SK-N-SH (cell line): ENCODE measurements around the gene NEK7. TPM values are rescaled to one million over a fixed set of nuclear protein-coding genes. Genes with fewer than 3 reads are reported as not detected.
A peak's percentile ranks its signal among the peaks of the same experiment; 100 is the strongest.

Experiments used
- CTCF ChIA-PET: fragments of 300-600, 350-600 bp; formaldehyde crosslinking; extraction: SDS; loops from one replicate; lab custom pipeline; 2021; lab: Yijun Ruan, JAX
- POLR2A ChIA-PET: fragments of 350-600 bp; sonication (Branson Sonifier 250); formaldehyde crosslinking; extraction: SDS; loops from one replicate; lab custom pipeline; 2020; ENCODE audit warnings: antibody characterized with exemption, inconsistent platforms; lab: Yijun Ruan, JAX
- DNase-seq: peaks from one replicate; pipeline ENCODE4 v3.0.0; 2012
- H2AFZ ChIP-seq: fragments of 200-600 bp; sonication (generic); 2 replicates; pipeline ENCODE4 v1.8.1; 2016; ENCODE audit warnings: antibody characterized with exemption, mild to moderate bottlenecking, low read depth
- H3F3A ChIP-seq: fragments of 200-600 bp; sonication (generic); replicated peaks from 2 replicates; pipeline ENCODE3; 2016; ENCODE audit warnings: antibody characterized with exemption, mild to moderate bottlenecking; ENCODE audit not compliant: insufficient read depth
- H3K27ac ChIP-seq, 2 experiments: fragments of 200-500 bp in 1 of 2; fragments of 200-600 bp in 1 of 2; sonication (Bioruptor generic) in 1 of 2; sonication (generic), shearing (Covaris generic) in 1 of 2; 2 replicates each; pipeline versions ENCODE4 v1.5.1 to v1.6.1; 2014 to 2016; ENCODE audit warnings: low read depth in 2 of 2, inconsistent platforms in 1 of 2, low read length in 1 of 2, mild to moderate bottlenecking in 1 of 2, mixed read lengths in 1 of 2
- H3K27me3 ChIP-seq: fragments of 200-600 bp; sonication (generic), shearing (Covaris generic); 2 replicates; pipeline ENCODE4 v1.6.1; 2016; ENCODE audit warnings: mixed run types; ENCODE audit not compliant: insufficient read depth
- H3K36me3 ChIP-seq, 2 experiments: fragments of 200-500 bp in 1 of 2; fragments of 200-600 bp in 1 of 2; sonication (Bioruptor generic) in 1 of 2; sonication (generic) in 1 of 2; replicated peaks in 1 of 2; 2 replicates each; pipeline versions ENCODE3 to v1.5.1; 2014 to 2016; ENCODE audit warnings: low read length in 1 of 2, mild to moderate bottlenecking in 1 of 2; ENCODE audit not compliant: insufficient read depth in 2 of 2, control insufficient read depth in 1 of 2
- H3K4me1 ChIP-seq, 2 experiments: fragments of 200-500 bp in 1 of 2; fragments of 200-600 bp in 1 of 2; sonication (Bioruptor generic) in 1 of 2; sonication (generic), shearing (Covaris generic) in 1 of 2; 2 replicates each; pipeline versions ENCODE4 v1.5.1 to v1.6.1; 2014 to 2016; ENCODE audit warnings: low read depth in 1 of 2, low read length in 1 of 2, mixed run types in 1 of 2; ENCODE audit not compliant: insufficient read depth in 2 of 2, control insufficient read depth in 1 of 2
- H3K4me2 ChIP-seq: fragments of 200-600 bp; sonication (generic), shearing (Covaris generic); 2 replicates; pipeline ENCODE4 v1.6.1; 2017; ENCODE audit warnings: mixed run types
- H3K4me3 ChIP-seq, 2 experiments: fragments of 200-500 bp in 1 of 2; fragments of 200-600 bp in 1 of 2; sonication (Bioruptor generic) in 1 of 2; sonication (generic), shearing (Covaris generic) in 1 of 2; 2 replicates each; pipeline versions ENCODE4 v1.5.1 to v1.8.1; 2014 to 2016; ENCODE audit warnings: low read depth in 2 of 2, inconsistent platforms in 1 of 2, low read length in 1 of 2, mild to moderate bottlenecking in 1 of 2, mixed read lengths in 1 of 2, moderate library complexity in 1 of 2
- H3K79me2 ChIP-seq: fragments of 200-600 bp; sonication (generic); 2 replicates; pipeline ENCODE4 v1.8.1; 2017; ENCODE audit warnings: mild to moderate bottlenecking; ENCODE audit not compliant: insufficient read depth
- H3K9ac ChIP-seq: fragments of 200-600 bp; sonication (generic); 2 replicates; pipeline ENCODE4 v1.6.1; 2017; ENCODE audit warnings: mixed run types
- H3K9me2 ChIP-seq: fragments of 200-600 bp; sonication (generic); 2 replicates; pipeline ENCODE4 v1.6.1; 2017; ENCODE audit warnings: mixed run types
- H3K9me3 ChIP-seq: fragments of 200-600 bp; sonication (generic); 2 replicates; pipeline ENCODE4 v1.6.1; 2017; ENCODE audit warnings: mixed run types, mild to moderate bottlenecking, moderate library complexity
- H4K20me1 ChIP-seq: fragments of 200-600 bp; sonication (generic); 2 replicates; pipeline ENCODE4 v1.6.1; 2017; ENCODE audit warnings: mild to moderate bottlenecking, mixed run types; ENCODE audit not compliant: insufficient read depth
- ELF1 ChIP-seq: IDR thresholded peaks from 2 replicates; pipeline ENCODE4 v1.4.0; 2012
- EP300 ChIP-seq, 2 experiments: IDR thresholded peaks; 2 replicates each; pipeline versions ENCODE4 v1.4.0 to v1.6.1; 2012; ENCODE audit warnings: borderline replicate concordance in 1 of 2, low read depth in 1 of 2, low read length in 1 of 2
- EZH2phosphoT487 ChIP-seq: fragments of 200-600 bp; sonication (generic); IDR thresholded peaks from 2 replicates; pipeline ENCODE4 v1.6.1; 2017; ENCODE audit warnings: low read depth, mixed run types, mild to moderate bottlenecking, antibody characterized with exemption, moderate library complexity, borderline replicate concordance
- FOSL2 ChIP-seq: IDR thresholded peaks from 2 replicates; pipeline ENCODE4 v1.4.0; 2012; ENCODE audit warnings: low read depth, mild to moderate bottlenecking, moderate library complexity, borderline replicate concordance
- FOXJ3 ChIP-seq: sonication (generic); formaldehyde crosslinking; IDR thresholded peaks from 2 replicates; pipeline ENCODE4 v1.5.1; 2020; ENCODE audit warnings: mild to moderate bottlenecking, missing genetic modification reagents
- GATA2 ChIP-seq: sonication (generic); formaldehyde crosslinking; IDR thresholded peaks from 2 replicates; pipeline ENCODE4 v1.5.0; 2020; ENCODE audit warnings: mild to moderate bottlenecking, missing genetic modification reagents
- IRF3 ChIP-seq: fragments of 150-350 bp; IDR thresholded peaks from 2 replicates; pipeline ENCODE4 v1.6.1; 2016; ENCODE audit warnings: mild to moderate bottlenecking, low read depth, low read length
- JUND ChIP-seq: IDR thresholded peaks from 2 replicates; pipeline ENCODE4 v1.4.0; 2012
- MXI1 ChIP-seq: IDR thresholded peaks from 2 replicates; pipeline ENCODE4 v1.6.1; 2012; ENCODE audit warnings: mild to moderate bottlenecking, low read depth, low read length, improper control_type of control experiment
- PBX3 ChIP-seq: IDR thresholded peaks from 2 replicates; pipeline ENCODE4; 2012
- RAD21 ChIP-seq: IDR thresholded peaks from 2 replicates; pipeline ENCODE4 v1.6.1; 2012; ENCODE audit warnings: mild to moderate bottlenecking, low read length
- RFX5 ChIP-seq: IDR thresholded peaks from 2 replicates; pipeline ENCODE4 v1.6.1; 2012; ENCODE audit warnings: mild to moderate bottlenecking, improper control_type of control experiment, low read length
- RXRA ChIP-seq: IDR thresholded peaks from 2 replicates; pipeline ENCODE4 v1.4.0; 2012; ENCODE audit warnings: low read depth, mild to moderate bottlenecking, borderline replicate concordance
- TAF1 ChIP-seq: IDR thresholded peaks from 2 replicates; pipeline ENCODE4 v1.6.1; 2012; ENCODE audit warnings: low read depth, mild to moderate bottlenecking, low read length, moderate library complexity, borderline replicate concordance
- TCF12 ChIP-seq: IDR thresholded peaks from 2 replicates; pipeline ENCODE4 v1.4.0; 2012
- YY1 ChIP-seq: IDR thresholded peaks from 2 replicates; pipeline ENCODE4 v1.4.0; 2012; ENCODE audit warnings: low read depth, mild to moderate bottlenecking
- WGBS: methylation state at CpG from one replicate; pipeline ENCODE4 v1.1.6; 2017; ENCODE audit warnings: low lambda C conversion rate; 5-methylcytosine and 5-hydroxymethylcytosine counted together
- polyA plus RNA-seq, 3 experiments: library from polyadenylated mRNA; depleted of rRNA; stranded (reverse); fragments of >200 nt; gene quantifications; 2 replicates each; pipeline ENCODE4 v1.2.3, GENCODE V29; 2012
- TF ChIP-seq, protein P1 (sequence below): fragments of 200-600 bp; sonication (generic); IDR thresholded peaks from 2 replicates; pipeline ENCODE4 v1.6.1; 2017; ENCODE audit warnings: antibody characterized with exemption, mild to moderate bottlenecking, moderate library complexity
- TF ChIP-seq, protein P2 (sequence below): fragments of 150-350 bp; IDR thresholded peaks from 2 replicates; pipeline ENCODE4 v1.6.1; 2017; ENCODE audit warnings: antibody characterized with exemption, low read length, low read depth, borderline replicate concordance
- TF ChIP-seq, protein P3 (sequence below): IDR thresholded peaks from 2 replicates; pipeline ENCODE4 v1.4.0; 2012; ENCODE audit warnings: low read depth

Gene NEK7
- polyA plus RNA-seq, 1 of the 3 experiments (the other 2 are of a cell fraction), result 85.8 TPM

GRCh38 chr1:198212126-198212525 lies 55.3 kb downstream of the NEK7 start:
- peaks cover 30 to 74% of the 10 kb centered on the region in 2 experiments for H3K36me3 ChIP-seq
- no peaks in the 10 kb centered on the region; a peak in 1 of 4 replicates for H3K4me1 ChIP-seq
- H3K9me3 ChIP-seq, result peaks cover 26% of the 10 kb centered on the region
- ChIA-PET CTCF (no interaction called here), POLR2A (no interaction called here)
- no peaks in the 10 kb centered on the region for H3K27me3 ChIP-seq
- no peak for DNase-seq
- H3K79me2 ChIP-seq, result peaks cover 100% of the 10 kb centered on the region
- H3K4me3 ChIP-seq, result no peak overlapping the region
- H3K27ac ChIP-seq, result no peak overlapping the region
- peaks cover 26% of the 10 kb centered on the region for H4K20me1 ChIP-seq
- TF ChIP-seq RAD21, result no peak
- no peak overlapping the region for H2AFZ ChIP-seq
- peaks cover 55% of the 10 kb centered on the region for H3F3A ChIP-seq
- H3K9ac ChIP-seq, result no peak overlapping the region
- WGBS, result 93% methylated on average over 5 of the region's 8 CpGs
- no peaks in the 10 kb centered on the region for H3K9me2 ChIP-seq
- no peak overlapping the region for H3K4me2 ChIP-seq

DNA sequence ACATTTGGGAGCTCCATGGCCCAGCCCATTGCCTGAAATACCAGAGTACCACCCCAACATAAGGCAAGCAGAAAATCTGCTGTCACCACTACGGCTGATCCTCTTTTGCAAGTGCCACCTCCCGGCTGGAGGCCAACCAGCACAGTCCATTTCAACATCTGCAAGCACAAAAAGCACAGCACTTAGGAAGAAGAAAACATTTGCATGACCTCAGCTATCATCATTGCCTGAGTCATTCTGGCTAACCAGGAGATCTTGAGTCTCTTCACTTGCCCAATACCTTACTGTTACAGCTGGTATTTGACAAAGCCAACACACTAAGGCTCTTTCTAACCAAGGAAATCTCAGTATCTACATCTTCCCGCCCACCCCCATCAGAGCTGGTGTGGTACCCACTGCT lies 55.9 kb downstream of the NEK7 start:
- CTCF ChIA-PET, result no interaction called here
- H3K79me2 ChIP-seq, result peaks cover 100% of the 10 kb centered on the region

More for the DNA sequence above, 55.9 kb downstream of the NEK7 start:
- peaks cover 58% of the 10 kb centered on the region for H3F3A ChIP-seq
- H3K4me3 ChIP-seq, result no peak overlapping the region
- no peaks in the 10 kb centered on the region for H3K27me3 ChIP-seq
- H3K27ac ChIP-seq, result no peak overlapping the region
- no peak overlapping the region for H3K4me2 ChIP-seq
- no peaks in the 10 kb centered on the region for H3K9me2 ChIP-seq
- no peak overlapping the region for H2AFZ ChIP-seq
- H3K9me3 ChIP-seq, result peaks cover 26% of the 10 kb centered on the region
- H3K9ac ChIP-seq, result no peak overlapping the region
- TF ChIP-seq GATA2 (no peak), JUND (peak; percentile 33; the same call in 1 of the 2 replicates), FOXJ3 (CRISPR knock-in tag) (no peak), TAF1 (no peak), IRF3 (no peak), EZH2phosphoT487 (no peak), RAD21 (no peak), RFX5 (no peak), ELF1 (no peak), PBX3 (no peak), YY1 (no peak), EP300 (IDR thresholded peaks at IDR 0.05; ENCODE audit: borderline replicate concordance in 1 of 2, low read depth in 1 of 2, low read length in 1 of 2) (no peak), FOSL2 (peak; percentile 48; the same call in 1 of the 2 replicates), RXRA (no peak), TCF12 (peak; percentile 31; the same call in 1 of the 2 replicates), MXI1 (no peak)
- TF ChIP-seq, protein P1, sequence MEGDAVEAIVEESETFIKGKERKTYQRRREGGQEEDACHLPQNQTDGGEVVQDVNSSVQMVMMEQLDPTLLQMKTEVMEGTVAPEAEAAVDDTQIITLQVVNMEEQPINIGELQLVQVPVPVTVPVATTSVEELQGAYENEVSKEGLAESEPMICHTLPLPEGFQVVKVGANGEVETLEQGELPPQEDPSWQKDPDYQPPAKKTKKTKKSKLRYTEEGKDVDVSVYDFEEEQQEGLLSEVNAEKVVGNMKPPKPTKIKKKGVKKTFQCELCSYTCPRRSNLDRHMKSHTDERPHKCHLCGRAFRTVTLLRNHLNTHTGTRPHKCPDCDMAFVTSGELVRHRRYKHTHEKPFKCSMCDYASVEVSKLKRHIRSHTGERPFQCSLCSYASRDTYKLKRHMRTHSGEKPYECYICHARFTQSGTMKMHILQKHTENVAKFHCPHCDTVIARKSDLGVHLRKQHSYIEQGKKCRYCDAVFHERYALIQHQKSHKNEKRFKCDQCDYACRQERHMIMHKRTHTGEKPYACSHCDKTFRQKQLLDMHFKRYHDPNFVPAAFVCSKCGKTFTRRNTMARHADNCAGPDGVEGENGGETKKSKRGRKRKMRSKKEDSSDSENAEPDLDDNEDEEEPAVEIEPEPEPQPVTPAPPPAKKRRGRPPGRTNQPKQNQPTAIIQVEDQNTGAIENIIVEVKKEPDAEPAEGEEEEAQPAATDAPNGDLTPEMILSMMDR, result no peak
- TF ChIP-seq, protein P2, sequence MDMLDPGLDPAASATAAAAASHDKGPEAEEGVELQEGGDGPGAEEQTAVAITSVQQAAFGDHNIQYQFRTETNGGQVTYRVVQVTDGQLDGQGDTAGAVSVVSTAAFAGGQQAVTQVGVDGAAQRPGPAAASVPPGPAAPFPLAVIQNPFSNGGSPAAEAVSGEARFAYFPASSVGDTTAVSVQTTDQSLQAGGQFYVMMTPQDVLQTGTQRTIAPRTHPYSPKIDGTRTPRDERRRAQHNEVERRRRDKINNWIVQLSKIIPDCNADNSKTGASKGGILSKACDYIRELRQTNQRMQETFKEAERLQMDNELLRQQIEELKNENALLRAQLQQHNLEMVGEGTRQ, result no peak
- TF ChIP-seq, protein P3, sequence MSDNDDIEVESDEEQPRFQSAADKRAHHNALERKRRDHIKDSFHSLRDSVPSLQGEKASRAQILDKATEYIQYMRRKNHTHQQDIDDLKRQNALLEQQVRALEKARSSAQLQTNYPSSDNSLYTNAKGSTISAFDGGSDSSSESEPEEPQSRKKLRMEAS, result no peak
- WGBS, result 100% methylated on average over 1 of the region's 3 CpGs
- no peaks in the 10 kb centered on the region for H3K4me1 ChIP-seq
- POLR2A ChIA-PET, result no interaction called here
- peaks cover 21% of the 10 kb centered on the region for H4K20me1 ChIP-seq
- DNase-seq, result no peak
- H3K36me3 ChIP-seq, result peaks cover 30 to 74% of the 10 kb centered on the region in 2 experiments
